Stomach (tissue), 4 donors: ENCODE results near the gene CPLANE2.

Source experiments
- EP300 ChIP-seq: sonication (generic); formaldehyde crosslinking; IDR thresholded peaks from one replicate; pipeline ENCODE4 v1.6.1; 2017; ENCODE audit warnings: antibody characterized with exemption
- POLR2AphosphoS5 ChIP-seq, 3 donors: sonication (generic); formaldehyde crosslinking; IDR thresholded peaks; one replicate each; pipeline ENCODE4 v1.6.1; 2016; ENCODE audit warnings: antibody characterized with exemption in 3 of 3
- TF ChIP-seq, protein P1 (sequence below), 7 experiments: fragments of 450-650 bp in 4 of 7; fragments of 200-600 bp in 3 of 7; sonication (generic) in 3 of 7; IDR thresholded peaks; one replicate each; pipeline ENCODE4 v1.5.1; 2016 to 2019; ENCODE audit warnings: antibody characterized with exemption in 7 of 7, control low read depth in 2 of 7, mild to moderate bottlenecking in 1 of 7

- TF ChIP-seq, protein P1, sequence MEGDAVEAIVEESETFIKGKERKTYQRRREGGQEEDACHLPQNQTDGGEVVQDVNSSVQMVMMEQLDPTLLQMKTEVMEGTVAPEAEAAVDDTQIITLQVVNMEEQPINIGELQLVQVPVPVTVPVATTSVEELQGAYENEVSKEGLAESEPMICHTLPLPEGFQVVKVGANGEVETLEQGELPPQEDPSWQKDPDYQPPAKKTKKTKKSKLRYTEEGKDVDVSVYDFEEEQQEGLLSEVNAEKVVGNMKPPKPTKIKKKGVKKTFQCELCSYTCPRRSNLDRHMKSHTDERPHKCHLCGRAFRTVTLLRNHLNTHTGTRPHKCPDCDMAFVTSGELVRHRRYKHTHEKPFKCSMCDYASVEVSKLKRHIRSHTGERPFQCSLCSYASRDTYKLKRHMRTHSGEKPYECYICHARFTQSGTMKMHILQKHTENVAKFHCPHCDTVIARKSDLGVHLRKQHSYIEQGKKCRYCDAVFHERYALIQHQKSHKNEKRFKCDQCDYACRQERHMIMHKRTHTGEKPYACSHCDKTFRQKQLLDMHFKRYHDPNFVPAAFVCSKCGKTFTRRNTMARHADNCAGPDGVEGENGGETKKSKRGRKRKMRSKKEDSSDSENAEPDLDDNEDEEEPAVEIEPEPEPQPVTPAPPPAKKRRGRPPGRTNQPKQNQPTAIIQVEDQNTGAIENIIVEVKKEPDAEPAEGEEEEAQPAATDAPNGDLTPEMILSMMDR (IDR thresholded peaks at IDR 0.05): no peak
- TF ChIP-seq POLR2AphosphoS5 (IDR thresholded peaks at IDR 0.05) (no peak), EP300 (no peak)
Observed at GRCh38 chr1:16257968-16258367, 21.0 kb upstream of the CPLANE2 start.
